Measurements from ENCODE around the gene EPHA2.
"Not testable (repeated sequence)": the region's sequence is repeated elsewhere in the genome, so short reads cannot be mapped to it uniquely, and the experiment has no call there.

Gene EPHA2

GRCh38 chr1:16172218-16172830 is 16.5 kb upstream of the EPHA2 start:
- no peak for DNase-seq
- intact Hi-C loops (cut with DNase I) = no loop called here

DNA sequence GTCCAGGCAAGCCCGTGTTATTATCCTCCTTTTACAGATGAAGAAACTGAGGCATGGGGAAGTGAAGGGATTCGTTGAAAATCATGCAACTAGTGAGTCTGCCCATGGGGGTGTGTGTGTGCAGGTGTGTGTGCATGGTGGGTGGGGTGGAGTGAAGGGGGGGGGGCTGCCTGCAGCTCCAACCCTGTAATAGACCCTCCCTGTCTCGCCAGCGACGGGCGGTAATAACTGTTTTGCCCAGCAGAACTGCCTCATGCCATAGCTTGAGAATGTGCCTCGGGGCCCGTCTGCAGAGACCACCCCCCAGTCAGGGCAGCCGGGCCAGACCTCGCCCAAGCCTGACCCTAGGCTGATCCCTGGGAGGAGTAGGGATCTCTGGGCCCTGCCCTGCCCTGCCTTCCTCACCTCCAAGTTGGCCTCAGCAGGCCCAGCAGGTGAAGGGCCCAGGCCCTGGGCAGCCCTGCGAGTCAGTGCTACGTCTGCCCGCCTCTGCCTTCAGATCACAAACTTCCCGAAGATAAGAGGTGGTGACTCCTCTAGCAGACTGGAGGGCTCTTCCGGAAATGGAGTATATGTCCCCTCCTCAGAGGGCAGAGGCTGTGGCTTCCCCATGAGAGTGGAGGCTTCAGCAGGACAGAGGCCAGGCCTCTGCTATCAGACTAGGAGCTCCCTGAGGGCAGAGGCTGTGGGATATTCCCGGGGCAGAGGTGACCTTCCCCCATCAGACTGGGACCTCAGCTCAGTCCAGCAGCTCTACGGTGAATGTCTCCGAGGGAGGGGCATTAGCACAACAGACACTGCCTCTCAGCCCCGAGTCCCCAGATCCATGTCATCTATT is 15.7 kb upstream of the EPHA2 start:
- intact Hi-C loops (cut with DNase I) = no loop called here
- no peak for DNase-seq

GRCh38 chr1:16170283-16170673 is 14.4 kb upstream of the EPHA2 start:
- DNase-seq = no peak
- intact Hi-C loops (cut with DNase I) = no loop called here

GRCh38 chr1:16168622-16169360 is 12.9 kb upstream of the EPHA2 start:
- DNase-seq = no peak
- intact Hi-C loops (cut with DNase I) = no loop called here

GRCh38 chr1:16168144-16168495 is 12.3 kb upstream of the EPHA2 start:
- DNase-seq; intact Hi-C loops (cut with DNase I): not testable (repeated sequence)

DNA sequence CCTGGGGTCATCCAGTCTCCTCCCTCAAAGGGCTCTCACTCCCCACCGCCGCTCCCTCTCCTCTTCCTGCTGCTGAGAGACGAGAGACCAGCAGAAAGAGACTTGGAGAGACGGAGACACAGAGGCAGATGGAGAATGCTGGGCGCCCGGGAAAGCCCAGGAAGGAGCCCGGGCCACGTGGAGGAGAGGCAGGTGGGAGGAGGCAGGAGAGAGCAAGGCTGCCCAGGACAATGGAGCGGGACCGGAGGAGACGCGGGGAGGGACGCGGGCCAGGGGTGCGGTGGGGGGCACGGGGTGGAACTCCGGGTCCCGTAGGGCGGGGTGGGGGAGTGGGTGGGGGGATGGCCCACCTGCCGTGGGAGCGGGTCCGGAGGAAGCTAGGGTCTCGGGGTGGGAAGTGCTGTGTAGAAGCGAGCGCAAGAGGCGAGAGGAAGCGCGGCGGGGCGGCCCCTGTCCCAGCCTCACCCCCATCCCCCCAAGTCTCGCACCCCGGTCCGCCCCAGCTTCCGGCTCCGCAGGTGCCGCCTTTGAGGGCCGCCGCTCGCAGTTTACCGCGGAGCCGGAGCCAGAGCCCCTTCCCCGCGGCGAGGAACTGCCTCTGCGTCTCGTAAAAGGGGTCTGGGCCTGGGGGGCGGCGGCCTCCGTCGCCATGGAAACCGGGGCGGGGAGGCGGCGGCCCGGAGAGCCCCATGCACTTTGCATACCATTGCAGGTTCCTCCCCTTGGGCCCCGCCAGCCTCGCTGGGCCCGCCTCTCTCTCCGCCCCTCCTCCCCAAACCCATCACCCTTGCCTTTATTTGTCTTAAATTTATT is 11.7 kb upstream of the EPHA2 start:
- DNase-seq = peak in 9 of 42 donors; percentile 11 to 47 (median 31)
- intact Hi-C loops (cut with DNase I) = no loop called here

GRCh38 chr1:16166117-16166516 is 10.2 kb upstream of the EPHA2 start:
- DNase-seq = no peak
- intact Hi-C loops (cut with DNase I) = no loop called here

GRCh38 chr1:16165548-16165947 is 9.7 kb upstream of the EPHA2 start:
- intact Hi-C loops (cut with DNase I) = no loop called here
- no peak for DNase-seq

- intact Hi-C loops (cut with DNase I) = no loop called here
- no peak for DNase-seq
Observed at GRCh38 chr1:16165073-16165364, 9.2 kb upstream of the EPHA2 start.

- intact Hi-C loops (cut with DNase I) = no loop called here
- peak in 1 of 42 donors; percentile 18 for DNase-seq
Observed at GRCh38 chr1:16164213-16165072, 8.6 kb upstream of the EPHA2 start.

- DNase-seq; intact Hi-C loops (cut with DNase I): not testable (repeated sequence)
Observed at GRCh38 chr1:16163608-16164212, 7.8 kb upstream of the EPHA2 start.

GRCh38 chr1:16162163-16162822 is 6.4 kb upstream of the EPHA2 start:
- intact Hi-C loops (cut with DNase I) = no loop called here
- no peak for DNase-seq

DNA sequence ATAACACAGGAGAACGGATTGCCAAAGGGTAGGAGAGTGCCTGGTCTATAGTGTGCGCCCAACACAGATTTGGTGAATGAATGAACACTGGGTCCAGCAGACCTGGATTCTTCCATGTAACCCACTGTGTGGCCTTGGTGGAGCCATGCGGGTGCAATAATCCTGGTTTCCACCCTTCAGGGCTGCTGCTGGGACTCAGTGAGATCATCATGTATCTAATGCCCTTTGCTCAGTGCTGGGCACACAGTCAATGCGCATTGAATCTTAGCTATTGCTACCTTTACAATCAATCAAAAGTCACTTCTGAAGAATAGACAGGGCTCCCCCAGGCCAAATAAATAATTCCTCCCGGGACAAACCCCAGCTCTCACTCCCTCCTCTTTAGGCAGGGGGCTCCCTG is 5.8 kb upstream of the EPHA2 start:
- intact Hi-C loops (cut with DNase I) = no loop called here
- DNase-seq = no peak

GRCh38 chr1:16158993-16159831 is 3.3 kb upstream of the EPHA2 start:
- DNase-seq = no peak
- intact Hi-C loops (cut with DNase I) = no loop called here

DNA sequence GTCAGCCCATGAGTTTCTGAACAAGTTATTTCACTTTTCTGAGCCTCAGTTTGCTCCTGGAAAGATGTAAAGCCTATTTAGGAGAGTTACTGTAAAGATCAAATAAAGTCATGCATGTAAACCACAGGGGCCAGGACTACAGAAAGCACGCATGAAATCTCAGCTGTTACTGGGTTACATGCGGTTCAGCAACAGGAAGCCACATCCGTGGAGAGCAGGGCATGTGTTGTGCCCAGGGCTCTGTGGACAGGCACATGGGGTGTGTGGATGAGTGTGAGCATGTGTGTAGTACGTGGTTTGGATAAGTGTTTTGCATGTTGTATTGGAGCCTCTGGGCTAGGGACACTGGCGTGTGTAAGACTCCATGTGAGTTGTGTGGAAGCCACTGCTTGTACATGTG is 2.2 kb upstream of the EPHA2 start:
- DNase-seq = no peak
- intact Hi-C loops (cut with DNase I) = no loop called here

DNA sequence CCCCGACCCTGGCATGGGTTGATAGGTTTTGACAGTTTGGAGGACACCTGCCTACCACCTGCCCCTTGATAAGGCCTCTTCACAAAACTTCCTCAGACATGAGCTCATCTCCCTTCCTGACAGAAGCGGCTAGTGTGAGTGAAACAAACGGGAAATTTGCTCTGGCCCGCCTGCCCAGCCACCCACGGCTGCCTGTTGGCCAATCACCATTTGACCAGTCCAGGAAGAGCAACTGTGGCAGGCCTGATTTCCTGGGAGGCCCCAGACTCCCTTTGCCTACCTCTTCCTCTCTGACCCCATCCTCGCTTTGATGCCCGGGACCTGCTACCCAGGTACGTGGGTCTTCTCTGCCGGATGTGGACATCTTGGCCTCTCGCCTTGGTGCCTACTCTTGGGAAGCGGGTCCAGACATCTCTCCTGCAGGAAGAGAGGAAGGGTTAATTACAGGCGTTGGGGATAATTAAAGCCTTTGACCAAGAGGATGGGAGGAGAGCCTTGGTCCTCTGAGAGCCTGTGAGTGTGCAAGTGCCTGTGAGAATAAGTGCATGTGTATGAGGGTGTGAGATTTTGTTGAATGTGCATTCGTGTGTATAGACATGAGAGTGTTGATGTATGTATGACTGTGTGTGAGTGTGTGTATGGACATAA is 1.1 kb upstream of the EPHA2 start:
- intact Hi-C loops (cut with DNase I) = no loop called here

More for the DNA sequence above, 1.1 kb upstream of the EPHA2 start:
- DNase-seq = peak in 15 of 42 donors; percentile 14 to 55 (median 27)
